HUES48 (cell line): ENCODE data around the gene RASSF9.

Experiments used
- H3K27ac ChIP-seq: one replicate; pipeline ENCODE4 v1.7.0; 2013; ENCODE audit warnings: low read depth, low read length, inconsistent platforms
- H3K27me3 ChIP-seq: 2 replicates; pipeline ENCODE4 v1.6.1; 2013; ENCODE audit warnings: mild to moderate bottlenecking, low read length; ENCODE audit not compliant: control insufficient read depth, insufficient read depth
- H3K36me3 ChIP-seq: 2 replicates; pipeline ENCODE4 v1.6.1; 2013; ENCODE audit warnings: low read length; ENCODE audit not compliant: control insufficient read depth, insufficient read depth
- H3K4me1 ChIP-seq: 2 replicates; pipeline ENCODE4 v1.6.1; 2013; ENCODE audit warnings: mild to moderate bottlenecking, low read length; ENCODE audit not compliant: control insufficient read depth, insufficient read depth
- H3K4me3 ChIP-seq: 2 replicates; pipeline ENCODE4 v1.5.1; 2013; ENCODE audit warnings: mild to moderate bottlenecking, low read depth, low read length
- H3K9ac ChIP-seq: 2 replicates; pipeline ENCODE4 v1.6.1; 2013; ENCODE audit warnings: mild to moderate bottlenecking, low read depth, low read length, moderate library complexity
- H3K9me3 ChIP-seq: 2 replicates; pipeline ENCODE4 v1.6.1; 2013; ENCODE audit warnings: low read length; ENCODE audit not compliant: control insufficient read depth, insufficient read depth

Gene RASSF9

DNA sequence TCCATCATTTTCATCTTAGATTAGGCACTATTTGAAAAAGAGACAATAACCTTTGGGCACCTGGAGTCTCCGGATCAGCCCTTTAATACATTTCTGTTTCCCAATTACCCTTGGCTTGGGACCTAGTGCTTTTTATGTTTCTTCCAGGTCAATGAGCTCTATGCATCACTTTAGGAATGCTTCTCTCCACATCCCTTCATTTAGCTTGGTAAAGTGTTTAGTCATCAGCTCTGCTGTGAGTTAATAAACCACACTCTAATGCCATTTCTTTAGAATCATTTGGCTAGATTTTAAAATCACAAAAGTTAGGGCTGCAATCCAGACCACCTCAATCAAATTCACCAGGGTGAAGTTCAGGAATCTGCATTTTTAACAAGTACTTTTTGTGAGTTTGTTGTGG is 41.7 kb downstream of the RASSF9 start:
- peaks cover 9% of the 10 kb centered on the region; the same call in 1 of the 2 replicates for H3K4me1 ChIP-seq

DNA sequence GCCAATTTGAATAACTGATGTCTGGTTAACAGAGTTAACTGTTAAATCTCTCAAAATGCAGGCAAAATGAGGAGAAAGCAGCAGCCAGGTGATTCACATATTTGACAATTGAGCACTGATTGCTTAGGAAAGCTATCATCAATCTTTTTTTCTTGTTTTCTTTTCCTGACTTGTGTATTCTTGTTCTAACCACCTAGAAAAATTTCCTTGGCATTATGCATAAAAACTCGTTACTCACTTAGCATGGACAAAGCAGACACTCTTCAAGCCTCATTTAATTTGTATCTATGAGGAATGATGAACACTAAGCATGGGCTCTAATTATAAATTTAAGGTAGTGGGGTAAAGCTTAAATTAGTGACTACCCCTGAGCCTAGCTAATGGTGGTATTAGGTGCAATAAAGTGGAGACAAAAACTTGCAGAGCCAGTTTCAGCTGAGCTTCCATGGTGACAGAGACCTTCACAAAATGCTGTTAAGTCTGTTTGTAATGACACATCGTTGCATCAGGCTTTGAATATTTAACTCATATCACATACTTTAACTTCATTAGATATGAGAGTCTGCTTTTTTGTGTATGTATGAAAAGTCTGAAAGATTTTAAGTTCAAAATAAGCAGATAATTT is 52.0 kb downstream of the RASSF9 start:
- Histone ChIP-seq H3K9ac (no peak overlapping the region), H3K4me1 (peaks cover 15% of the 10 kb centered on the region), H3K27me3 (no peaks in the 10 kb centered on the region), H3K36me3 (no peaks in the 10 kb centered on the region), H3K4me3 (no peak overlapping the region), H3K9me3 (peaks cover 7% of the 10 kb centered on the region; the same call in 1 of the 2 replicates), H3K27ac (no peak overlapping the region)

More for the DNA sequence above, 41.7 kb downstream of the RASSF9 start:
- Histone ChIP-seq H3K27me3 (no peaks in the 10 kb centered on the region), H3K27ac (no peak overlapping the region), H3K36me3 (no peaks in the 10 kb centered on the region), H3K9ac (no peak overlapping the region), H3K4me3 (no peak overlapping the region), H3K9me3 (no peaks in the 10 kb centered on the region)

DNA sequence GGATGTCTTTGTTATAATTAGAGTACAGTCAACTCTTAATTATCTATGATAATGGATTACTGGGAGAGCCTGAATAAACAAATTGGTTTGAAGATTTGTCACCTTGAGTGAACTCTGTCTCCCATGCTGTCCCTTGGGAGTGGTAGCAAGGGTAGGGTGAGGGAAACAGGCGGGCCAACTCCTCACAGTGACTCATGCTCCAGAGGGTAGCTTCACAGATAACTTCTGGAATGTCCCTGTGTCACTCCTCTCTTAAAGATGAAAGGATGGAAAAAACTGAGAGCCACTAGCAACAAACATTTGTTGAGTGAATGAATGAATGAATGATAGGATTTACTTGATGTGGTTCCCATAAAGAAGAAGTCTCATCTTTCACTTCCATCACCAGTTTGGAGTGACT is 53.5 kb downstream of the RASSF9 start:
- H3K9me3 ChIP-seq = peaks cover 7% of the 10 kb centered on the region; the same call in 1 of the 2 replicates
- H3K27me3 ChIP-seq = no peaks in the 10 kb centered on the region
- H3K36me3 ChIP-seq = no peaks in the 10 kb centered on the region
- peaks cover 22% of the 10 kb centered on the region for H3K4me1 ChIP-seq
- H3K27ac ChIP-seq = no peak overlapping the region
- no peak overlapping the region for H3K9ac ChIP-seq
- no peak overlapping the region for H3K4me3 ChIP-seq

DNA sequence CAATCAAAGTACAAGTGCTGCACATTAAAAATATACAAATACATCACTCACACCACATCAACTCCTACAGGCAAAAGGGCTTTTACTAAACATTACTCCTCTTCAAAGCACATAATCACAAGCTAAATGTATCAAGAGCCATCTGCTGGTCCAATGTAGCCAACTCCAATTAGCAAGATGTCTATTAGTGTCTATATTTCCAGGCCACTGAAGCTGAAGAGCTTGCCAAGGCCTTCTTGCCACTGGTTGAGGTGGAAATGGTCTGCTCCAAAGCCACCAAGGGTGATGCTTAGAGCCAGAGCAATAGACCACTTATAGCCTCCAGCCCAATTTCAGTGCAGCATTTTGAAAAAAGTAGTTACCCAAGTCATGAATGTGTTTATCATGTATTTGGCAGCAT is 54.4 kb downstream of the RASSF9 start:
- no peaks in the 10 kb centered on the region for H3K27me3 ChIP-seq
- H3K9ac ChIP-seq = no peak overlapping the region
- peaks cover 7% of the 10 kb centered on the region; the same call in 1 of the 2 replicates for H3K9me3 ChIP-seq
- no peaks in the 10 kb centered on the region for H3K36me3 ChIP-seq
- peaks cover 22% of the 10 kb centered on the region for H3K4me1 ChIP-seq
- no peak overlapping the region for H3K4me3 ChIP-seq
- no peak overlapping the region for H3K27ac ChIP-seq

DNA sequence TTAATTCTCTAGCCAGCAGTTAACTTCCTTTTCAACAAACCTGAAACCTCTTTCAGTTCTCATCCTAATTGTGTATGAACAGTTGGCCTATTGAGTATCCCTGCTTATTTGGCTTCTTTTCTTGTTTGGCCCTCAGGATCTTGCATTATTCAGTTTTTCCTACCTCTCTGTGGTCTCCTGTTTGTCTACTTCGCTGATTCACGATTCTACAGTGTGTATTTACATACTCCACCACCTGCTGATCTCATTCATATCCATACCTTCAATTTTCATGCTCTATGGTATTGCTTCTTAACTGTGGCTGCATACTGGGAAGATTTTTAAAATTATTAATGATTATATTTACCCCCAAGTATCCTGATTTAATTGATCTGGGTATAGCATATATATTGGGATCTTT is 56.4 kb downstream of the RASSF9 start:
- Histone ChIP-seq H3K27me3 (no peaks in the 10 kb centered on the region), H3K36me3 (no peaks in the 10 kb centered on the region), H3K4me3 (no peak overlapping the region), H3K4me1 (peaks cover 39% of the 10 kb centered on the region), H3K9ac (no peak overlapping the region), H3K9me3 (no peaks in the 10 kb centered on the region), H3K27ac (no peak overlapping the region)

DNA sequence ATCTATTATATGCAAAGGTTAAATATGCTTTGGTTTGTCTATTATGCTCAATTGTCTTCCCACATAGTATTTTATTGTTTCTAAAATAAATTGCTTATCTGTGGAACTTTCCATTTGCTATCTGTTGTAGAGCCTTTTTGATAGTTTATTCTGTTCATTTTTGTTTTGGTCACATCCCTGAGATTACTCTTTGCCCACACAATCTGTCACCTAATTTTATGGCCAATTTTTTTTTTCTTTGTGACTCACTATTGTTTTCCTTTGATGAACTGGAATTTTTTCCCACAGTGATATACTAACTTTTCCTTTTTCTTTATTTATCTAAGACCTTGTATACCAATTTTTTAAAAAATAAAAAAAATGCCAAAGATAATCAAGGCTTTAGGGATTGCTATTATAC is 61.1 kb downstream of the RASSF9 start:
- Histone ChIP-seq H3K4me1 (peaks cover 32% of the 10 kb centered on the region), H3K36me3 (no peaks in the 10 kb centered on the region), H3K27ac (peak overlapping the region; percentile 73), H3K9me3 (no peaks in the 10 kb centered on the region), H3K9ac (no peak overlapping the region; the same call in 1 of the 2 replicates), H3K4me3 (no peak overlapping the region), H3K27me3 (no peaks in the 10 kb centered on the region)

DNA sequence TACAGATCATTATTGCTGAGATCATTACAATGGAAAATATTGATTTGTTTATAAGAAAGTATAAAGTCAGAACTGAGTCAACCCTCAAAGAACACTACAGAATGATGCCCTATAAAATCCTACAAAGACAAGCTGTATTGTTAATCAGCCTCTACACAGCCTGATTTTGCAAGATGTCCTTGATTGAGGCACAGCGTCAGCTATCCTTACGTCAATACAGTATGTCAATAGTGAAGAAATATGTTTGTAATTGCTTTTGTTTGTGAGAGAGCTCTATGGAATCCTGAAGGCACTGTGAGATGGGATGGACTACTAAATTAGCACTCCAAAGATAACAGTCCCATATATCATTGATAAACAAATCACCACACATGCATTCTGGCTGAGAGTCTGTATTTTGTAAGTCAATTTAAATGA is 70.7 kb downstream of the RASSF9 start:
- H3K27me3 ChIP-seq = no peaks in the 10 kb centered on the region
- H3K9me3 ChIP-seq = no peaks in the 10 kb centered on the region
- no peak overlapping the region for H3K27ac ChIP-seq
- no peaks in the 10 kb centered on the region for H3K36me3 ChIP-seq
- H3K4me3 ChIP-seq = no peak overlapping the region
- no peak overlapping the region for H3K9ac ChIP-seq
- peaks cover 7% of the 10 kb centered on the region for H3K4me1 ChIP-seq

DNA sequence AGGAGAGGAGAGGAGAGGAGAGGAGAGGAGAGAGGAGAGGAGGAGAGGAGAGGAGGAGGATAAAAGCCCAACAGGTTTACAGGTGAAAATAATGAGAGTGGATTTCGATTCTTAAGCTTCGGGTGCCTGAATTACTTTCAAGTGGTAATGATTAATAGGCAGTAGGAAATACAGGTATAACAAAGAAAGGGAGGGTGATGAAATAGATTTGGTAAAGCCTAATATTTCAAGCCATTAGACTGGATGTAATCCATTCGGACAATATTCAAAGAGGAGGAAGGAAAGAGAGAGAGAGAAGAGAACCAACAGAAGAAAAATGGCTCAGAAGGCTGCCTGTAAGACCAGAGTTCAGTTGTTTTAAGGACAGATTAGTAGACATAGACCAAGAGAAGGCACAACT is 76.6 kb downstream of the RASSF9 start:
- no peak overlapping the region for H3K9ac ChIP-seq

DNA sequence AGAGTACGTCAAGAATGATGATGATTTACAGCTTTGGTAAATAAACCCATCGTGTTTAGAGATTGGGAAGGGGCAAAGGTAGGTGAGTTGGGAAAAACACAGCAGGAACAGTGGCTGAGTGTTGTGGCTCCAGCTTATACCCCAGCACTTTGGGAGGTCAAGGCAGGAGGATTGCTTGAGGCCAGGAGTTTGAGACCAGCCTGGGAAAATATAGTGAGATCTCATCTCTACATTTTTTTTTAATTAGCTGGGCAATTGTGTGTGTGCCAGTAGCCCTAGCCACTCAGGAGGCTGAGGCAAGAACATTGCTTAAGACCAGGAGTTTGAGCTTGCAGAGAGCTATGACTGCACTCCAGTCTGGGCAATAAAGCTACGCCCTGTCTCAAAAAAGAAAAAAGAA is 77.1 kb downstream of the RASSF9 start:
- Histone ChIP-seq H3K27ac (no peak overlapping the region), H3K36me3 (no peaks in the 10 kb centered on the region), H3K9me3 (peaks cover 13% of the 10 kb centered on the region; the same call in 1 of the 2 replicates), H3K4me3 (no peak overlapping the region), H3K4me1 (no peaks in the 10 kb centered on the region), H3K9ac (no peak overlapping the region), H3K27me3 (no peaks in the 10 kb centered on the region)

More for the DNA sequence above, 76.6 kb downstream of the RASSF9 start:
- no peaks in the 10 kb centered on the region for H3K4me1 ChIP-seq
- H3K9me3 ChIP-seq = peaks cover 13% of the 10 kb centered on the region; the same call in 1 of the 2 replicates
- no peaks in the 10 kb centered on the region for H3K27me3 ChIP-seq
- no peak overlapping the region for H3K4me3 ChIP-seq
- no peaks in the 10 kb centered on the region for H3K36me3 ChIP-seq
- H3K27ac ChIP-seq = no peak overlapping the region

DNA sequence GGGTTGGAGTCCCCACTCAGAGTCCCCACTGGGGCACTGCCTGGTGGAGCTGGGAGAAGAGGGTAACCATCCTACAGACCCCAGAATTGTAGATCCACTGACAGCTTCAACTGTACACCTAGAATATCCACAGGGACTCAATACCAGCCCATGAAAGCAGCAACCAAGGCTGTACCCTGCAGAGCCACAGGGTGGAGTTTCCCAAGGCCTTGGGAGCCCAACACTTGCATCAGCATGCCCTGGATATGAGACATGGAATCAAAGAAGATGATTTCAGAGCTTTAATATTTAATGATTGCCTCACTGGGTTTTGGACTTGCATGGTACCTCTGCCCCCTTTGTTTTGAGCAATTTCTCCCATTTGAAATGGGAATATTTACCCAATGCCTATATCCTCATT is 80.4 kb downstream of the RASSF9 start:
- H3K4me1 ChIP-seq = no peaks in the 10 kb centered on the region
- no peak overlapping the region for H3K4me3 ChIP-seq
- no peak overlapping the region for H3K27ac ChIP-seq
- H3K27me3 ChIP-seq = no peaks in the 10 kb centered on the region
- H3K9ac ChIP-seq = no peak overlapping the region
- peaks cover 13% of the 10 kb centered on the region; the same call in 1 of the 2 replicates for H3K9me3 ChIP-seq
- no peaks in the 10 kb centered on the region for H3K36me3 ChIP-seq
